Stimulated activated effector memory CD8-positive, alpha-beta T cell treated with anti-CD3 and anti-CD28 coated beads, Interleukin-12 subunit alpha, Interleukin-12 subunit beta, amount 100 ng/mL, for 72 hours (primary cell): ENCODE results near the gene APBA2.

Experiments
- ATAC-seq: fragments of 150-1000 bp; cut with Tn5 transposase; 2 replicates; pipeline ENCODE4 v1.10.0; 2021
- DNase-seq, 2 donors: peaks; one replicate each; pipeline ENCODE4 v3.0.0; 2021 to 2022; ENCODE audit warnings: low spot score in 2 of 2
- H3K27ac Mint-ChIP-seq: one replicate; pipeline ENCODE4 v1.8.0; 2022; ENCODE audit warnings: mild to moderate bottlenecking, mixed read lengths
- H3K36me3 Mint-ChIP-seq: one replicate; pipeline ENCODE4 v1.8.0; 2022; ENCODE audit warnings: mild to moderate bottlenecking, mixed read lengths
- H3K4me1 Mint-ChIP-seq: one replicate; pipeline ENCODE4 v1.8.0; 2022; ENCODE audit warnings: mixed read lengths
- H3K4me3 Mint-ChIP-seq: one replicate; pipeline ENCODE4 v1.8.0; 2022; ENCODE audit warnings: mild to moderate bottlenecking, mixed read lengths
- H3K9me3 Mint-ChIP-seq: one replicate; pipeline ENCODE4 v1.8.0; 2022; ENCODE audit warnings: mixed read lengths

Gene APBA2

DNA sequence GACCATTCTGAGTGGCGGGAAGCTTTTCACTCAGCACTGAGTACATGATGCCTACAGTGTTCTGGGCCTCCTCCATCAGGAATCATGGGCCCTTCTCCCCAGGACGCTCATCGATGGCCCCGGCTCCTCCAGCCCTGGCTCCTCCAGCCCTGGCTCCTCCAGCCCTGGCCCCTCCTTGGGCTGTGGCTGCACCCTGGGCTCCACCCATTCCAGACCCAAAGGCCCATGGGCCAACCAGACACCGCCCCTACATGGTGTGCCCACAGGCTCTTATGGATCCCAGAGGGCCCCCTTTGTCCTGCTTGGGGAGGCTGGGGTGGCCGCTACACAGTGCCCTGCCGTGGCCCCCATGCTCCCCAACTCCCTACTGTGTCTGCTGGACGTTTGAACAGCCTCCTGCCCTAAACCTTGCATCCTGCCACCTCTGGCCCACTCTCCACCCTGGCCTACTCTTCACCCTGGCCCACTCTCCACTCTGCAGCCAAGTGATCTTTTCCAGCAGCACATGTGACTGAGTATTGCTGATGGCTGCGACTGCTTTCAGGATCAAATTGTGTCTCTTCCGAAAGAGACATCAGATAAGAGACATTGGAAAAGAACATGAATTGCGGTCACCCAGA, 57.9 kb downstream of the APBA2 start:
- Mint-ChIP-seq H3K36me3 (no peaks in the 10 kb centered on the region), H3K4me1 (peaks cover 63% of the 10 kb centered on the region)
- ATAC-seq: no peak

GRCh38 chr15:28944286-28944685, 58.5 kb downstream of the APBA2 start:
- Mint-ChIP-seq H3K36me3 (no peaks in the 10 kb centered on the region), H3K4me1 (peaks cover 63% of the 10 kb centered on the region), H3K27ac (no peak overlapping the region), H3K9me3 (peaks cover 3% of the 10 kb centered on the region), H3K4me3 (no peak overlapping the region)
- DNase-seq (no peak), ATAC-seq (no peak)

More for the DNA sequence above, 57.9 kb downstream of the APBA2 start:
- Mint-ChIP-seq H3K4me3 (no peak overlapping the region), H3K9me3 (peaks cover 3% of the 10 kb centered on the region), H3K27ac (no peak overlapping the region)
- DNase-seq: no peak

DNA sequence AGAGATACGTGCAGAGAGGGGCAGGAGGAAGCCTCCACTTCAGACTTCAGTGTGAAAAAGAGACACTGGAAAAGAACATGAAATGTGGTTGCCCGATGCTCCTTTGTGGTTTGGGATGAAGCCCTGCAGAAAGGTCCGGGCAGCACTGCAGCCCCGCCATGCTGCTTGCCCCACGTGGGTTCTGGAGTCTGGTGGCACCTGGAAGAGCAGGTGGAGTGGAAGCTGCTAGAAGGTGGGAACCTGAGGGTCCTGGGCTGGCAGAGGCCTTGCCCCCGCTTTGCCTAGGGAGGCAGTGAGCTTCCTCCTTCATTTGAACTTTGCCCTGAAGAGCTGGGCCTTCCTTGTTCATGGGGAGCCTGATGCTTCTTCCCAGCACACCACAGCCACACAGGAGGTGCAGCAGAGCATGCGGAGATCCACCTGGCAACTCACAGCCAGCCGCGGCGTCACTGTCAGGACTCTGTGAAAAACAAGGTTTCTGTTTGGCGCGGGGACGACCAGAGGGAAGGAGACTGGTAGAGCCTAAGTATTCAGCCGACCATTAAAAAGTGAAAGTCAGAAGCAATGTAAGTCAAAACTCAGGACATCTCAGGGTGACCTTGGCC, 59.0 kb downstream of the APBA2 start:
- no peak overlapping the region for H3K4me3 Mint-ChIP-seq
- ATAC-seq: no peak

GRCh38 chr15:28945626-28946230, 60.0 kb downstream of the APBA2 start:
- ATAC-seq (no peak), DNase-seq (no peak)
- no peaks in the 10 kb centered on the region for H3K36me3 Mint-ChIP-seq
- H3K9me3 Mint-ChIP-seq: no peaks in the 10 kb centered on the region
- no peak overlapping the region for H3K4me3 Mint-ChIP-seq
- H3K4me1 Mint-ChIP-seq: peaks cover 62% of the 10 kb centered on the region
- H3K27ac Mint-ChIP-seq: no peak overlapping the region

More for the DNA sequence above, 59.0 kb downstream of the APBA2 start:
- Mint-ChIP-seq H3K36me3 (no peaks in the 10 kb centered on the region), H3K9me3 (no peaks in the 10 kb centered on the region), H3K4me1 (peaks cover 60% of the 10 kb centered on the region), H3K27ac (no peak overlapping the region)
- no peak for DNase-seq

DNA sequence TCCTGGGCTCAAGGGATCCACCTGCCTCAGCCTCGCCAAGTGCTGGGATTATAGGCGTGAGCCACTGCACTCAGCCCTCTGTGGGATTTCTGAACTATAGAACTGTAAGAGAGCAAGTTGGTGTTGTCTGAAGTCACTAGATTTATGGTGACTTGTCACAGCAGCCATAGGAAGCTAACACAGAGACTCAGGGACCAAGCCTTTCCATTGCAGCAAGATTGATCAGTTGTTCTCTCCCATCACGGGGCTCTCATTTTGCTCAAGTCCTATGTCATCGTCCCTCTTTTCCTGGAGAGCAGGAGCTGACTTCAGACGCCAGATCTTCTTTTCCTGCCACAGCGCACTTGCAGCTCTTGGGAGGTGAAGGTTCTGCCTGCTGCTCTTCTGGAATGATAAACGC, 61.0 kb downstream of the APBA2 start:
- no peak for ATAC-seq
- Mint-ChIP-seq H3K27ac (no peak overlapping the region), H3K4me1 (peaks cover 54% of the 10 kb centered on the region), H3K36me3 (no peaks in the 10 kb centered on the region), H3K9me3 (no peaks in the 10 kb centered on the region), H3K4me3 (no peak overlapping the region)
- no peak for DNase-seq

- DNase-seq (no peak), ATAC-seq (no peak)
- Mint-ChIP-seq H3K36me3 (no peaks in the 10 kb centered on the region), H3K4me3 (no peak overlapping the region), H3K9me3 (no peaks in the 10 kb centered on the region), H3K27ac (no peak overlapping the region), H3K4me1 (peaks cover 50% of the 10 kb centered on the region)
Observed at GRCh38 chr15:28947221-28947674, 61.5 kb downstream of the APBA2 start.

- DNase-seq: no peak
- no peak for ATAC-seq
- Mint-ChIP-seq H3K4me1 (peaks cover 42% of the 10 kb centered on the region), H3K9me3 (no peaks in the 10 kb centered on the region), H3K27ac (no peak overlapping the region), H3K4me3 (peak overlapping the region; percentile 30), H3K36me3 (no peaks in the 10 kb centered on the region)
Observed at GRCh38 chr15:28948036-28948435, 62.3 kb downstream of the APBA2 start.

- Mint-ChIP-seq H3K9me3 (no peaks in the 10 kb centered on the region), H3K4me3 (no peak overlapping the region), H3K36me3 (no peaks in the 10 kb centered on the region), H3K4me1 (peaks cover 54% of the 10 kb centered on the region), H3K27ac (no peak overlapping the region)
- DNase-seq: no peak
- no peak for ATAC-seq
Observed at GRCh38 chr15:28950916-28951315, 65.1 kb downstream of the APBA2 start.

DNA sequence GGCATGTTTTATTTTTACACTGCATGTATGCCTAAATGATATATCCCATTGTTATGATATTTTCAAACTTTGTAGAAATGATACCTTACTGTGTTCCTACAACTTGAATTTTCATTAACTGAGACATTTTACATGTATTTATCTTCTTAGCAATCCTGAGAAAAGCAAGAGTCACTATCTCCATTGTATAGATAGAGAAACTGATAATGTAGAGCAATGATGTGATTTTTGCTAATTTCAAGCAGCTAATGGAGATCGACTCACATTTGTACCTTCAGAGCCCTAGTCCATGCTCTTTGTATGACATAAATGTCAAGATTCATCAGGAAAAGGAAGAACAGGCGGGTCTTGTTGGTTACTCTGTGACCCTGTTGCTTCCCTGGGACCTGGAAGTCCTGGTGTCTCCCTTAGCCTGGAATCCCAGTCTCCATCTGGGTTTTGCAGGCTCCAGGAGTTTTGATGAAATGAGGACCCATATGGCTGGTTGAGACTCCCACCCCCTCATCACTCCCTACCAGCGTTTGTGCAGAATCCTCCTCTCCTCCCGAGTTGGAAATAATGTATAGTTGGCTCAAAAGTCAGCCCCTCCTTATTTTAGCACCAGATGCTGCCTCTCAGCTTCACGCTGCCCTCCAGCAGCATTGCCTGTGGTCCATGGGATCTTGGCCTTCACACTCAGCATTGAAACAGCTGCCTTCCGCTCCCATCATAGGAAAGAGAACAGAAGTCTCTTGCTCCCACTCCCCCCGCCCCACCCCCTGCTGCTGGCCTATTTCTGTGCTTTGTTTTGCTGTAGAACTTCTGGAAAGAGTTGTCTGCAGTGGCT, 67.1 kb downstream of the APBA2 start:
- peaks cover 55% of the 10 kb centered on the region for H3K4me1 Mint-ChIP-seq

GRCh38 chr15:28953573-28954195, 67.9 kb downstream of the APBA2 start:
- DNase-seq: no peak
- ATAC-seq: no peak
- no peaks in the 10 kb centered on the region for H3K36me3 Mint-ChIP-seq
- H3K4me3 Mint-ChIP-seq: no peak overlapping the region
- H3K9me3 Mint-ChIP-seq: no peaks in the 10 kb centered on the region
- peaks cover 47% of the 10 kb centered on the region for H3K4me1 Mint-ChIP-seq
- no peak overlapping the region for H3K27ac Mint-ChIP-seq

More for the DNA sequence above, 67.1 kb downstream of the APBA2 start:
- ATAC-seq (no peak), DNase-seq (no peak)
- H3K4me3 Mint-ChIP-seq: no peak overlapping the region
- H3K27ac Mint-ChIP-seq: no peak overlapping the region
- no peaks in the 10 kb centered on the region for H3K9me3 Mint-ChIP-seq
- no peaks in the 10 kb centered on the region for H3K36me3 Mint-ChIP-seq

DNA sequence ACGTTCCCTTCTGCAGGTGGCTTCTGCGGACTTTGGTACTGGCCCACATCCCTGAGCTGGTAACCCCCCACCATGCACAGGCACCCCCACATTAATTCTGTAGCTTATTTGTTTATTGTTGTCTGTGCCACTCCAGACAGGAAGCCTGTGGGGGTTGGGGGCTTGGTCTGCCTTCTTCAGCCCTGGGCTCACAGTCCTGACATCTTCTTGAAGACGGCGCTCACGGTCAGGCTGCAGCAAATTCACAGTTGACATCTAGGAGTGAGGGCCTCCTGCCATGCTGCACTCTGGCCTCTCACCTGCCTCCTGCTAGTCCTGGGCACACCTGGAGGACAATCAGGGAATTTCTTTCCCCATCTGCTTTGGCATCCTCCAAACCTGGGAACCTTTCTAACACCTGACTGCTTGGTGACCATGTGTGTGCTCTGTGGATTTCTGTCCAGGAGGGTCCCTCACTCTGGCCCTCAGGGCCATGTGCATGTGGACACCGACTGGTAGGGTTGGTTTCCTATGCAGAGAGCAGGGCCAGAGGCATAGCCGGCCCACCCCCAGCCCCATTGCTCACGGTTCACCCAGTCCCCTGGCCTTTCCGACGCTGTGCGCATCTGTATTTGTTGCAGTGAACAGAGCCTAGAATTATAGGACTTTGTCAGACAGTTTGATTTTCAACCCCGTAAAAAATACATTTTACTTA, 68.8 kb downstream of the APBA2 start:
- H3K9me3 Mint-ChIP-seq: no peaks in the 10 kb centered on the region
- DNase-seq (no peak), ATAC-seq (no peak)
- H3K36me3 Mint-ChIP-seq: no peaks in the 10 kb centered on the region
- H3K27ac Mint-ChIP-seq: peak overlapping the region; percentile 38
- peaks cover 40% of the 10 kb centered on the region for H3K4me1 Mint-ChIP-seq
- H3K4me3 Mint-ChIP-seq: no peak overlapping the region

DNA sequence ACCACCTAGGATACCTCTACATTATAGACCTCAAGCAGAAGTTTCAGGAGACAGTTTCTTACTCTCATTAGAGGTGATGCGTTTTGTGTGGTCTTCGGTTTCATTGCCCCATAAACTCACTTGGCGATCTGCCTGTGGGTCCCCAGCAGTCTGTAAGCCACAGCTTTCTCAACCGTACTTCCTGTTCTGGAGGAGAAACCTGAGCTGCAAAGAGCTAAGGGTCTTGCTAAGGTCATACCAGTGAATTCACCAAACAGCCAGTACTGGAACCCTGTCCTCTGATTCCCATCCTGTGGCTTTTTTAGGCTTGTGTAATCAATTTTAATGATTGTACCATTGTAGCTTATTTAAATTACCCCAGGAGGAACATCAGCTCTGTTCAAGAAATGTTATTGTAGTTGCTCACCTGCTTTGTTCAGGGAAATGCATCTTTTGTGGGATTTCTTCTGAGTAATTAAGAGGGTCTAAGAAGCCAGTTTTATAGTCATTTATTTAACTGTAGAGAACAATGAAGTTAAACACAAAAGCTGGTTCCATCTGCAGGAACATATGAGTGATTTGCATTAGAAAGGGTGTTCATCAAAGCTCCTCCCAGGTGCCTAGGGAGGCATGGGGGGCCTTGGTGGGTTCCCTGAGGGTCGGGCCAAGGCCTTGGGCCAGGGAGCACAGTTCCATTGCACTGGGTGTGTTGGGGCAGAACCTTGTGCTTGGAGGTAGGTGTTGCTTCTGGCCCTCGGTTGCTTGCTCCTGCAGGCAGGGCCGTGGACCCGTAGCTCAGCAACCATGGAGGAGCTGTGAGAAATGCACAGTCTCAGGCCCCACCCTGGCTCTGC, 69.6 kb downstream of the APBA2 start:
- H3K27ac Mint-ChIP-seq: no peak overlapping the region
- H3K4me3 Mint-ChIP-seq: no peak overlapping the region
- H3K9me3 Mint-ChIP-seq: no peaks in the 10 kb centered on the region
- no peaks in the 10 kb centered on the region for H3K36me3 Mint-ChIP-seq
- peak; percentile 66 for ATAC-seq
- peaks cover 34% of the 10 kb centered on the region for H3K4me1 Mint-ChIP-seq
- DNase-seq: peak in 1 of 2 donors; percentile 47

DNA sequence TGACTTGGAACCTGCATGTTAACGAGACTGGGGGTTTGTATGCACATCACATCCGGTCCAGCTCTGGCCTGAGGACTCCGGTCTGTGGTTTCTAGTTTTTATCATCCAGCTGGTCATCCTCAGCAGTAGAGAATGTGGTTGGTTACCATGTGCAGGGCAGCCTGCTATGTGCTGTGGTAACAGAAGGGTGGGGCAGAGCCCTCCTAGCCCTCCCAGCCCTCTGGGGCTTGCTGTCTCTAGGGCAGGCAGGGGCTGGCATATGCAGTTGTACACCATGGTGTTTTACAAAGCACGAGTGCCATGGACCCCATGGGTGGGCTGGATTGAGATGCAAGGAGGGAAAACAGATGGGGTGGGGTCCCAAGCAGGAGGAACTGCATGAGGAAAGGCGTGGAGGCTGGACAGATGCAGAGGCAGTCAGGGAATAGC, 70.2 kb downstream of the APBA2 start:
- no peak overlapping the region for H3K4me3 Mint-ChIP-seq

DNA sequence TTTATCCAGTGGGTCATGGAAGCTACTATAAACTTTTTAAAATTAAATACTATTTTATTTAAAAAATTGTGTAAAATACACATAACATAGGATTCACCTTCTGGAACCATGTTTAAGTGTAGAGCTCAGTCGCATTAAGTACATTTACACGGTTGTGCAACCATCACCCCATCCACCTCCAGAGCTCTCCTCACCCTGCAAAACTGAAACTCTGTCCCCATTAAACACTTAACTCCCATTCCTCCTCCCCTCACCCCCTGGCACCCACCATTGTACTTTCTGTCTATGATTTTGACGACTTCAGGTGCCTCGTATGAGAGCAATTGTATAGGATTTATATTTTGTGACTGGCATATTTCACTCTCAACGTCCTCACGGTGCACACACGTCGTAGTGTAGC, 70.7 kb downstream of the APBA2 start:
- ATAC-seq: no peak
- Mint-ChIP-seq H3K27ac (no peak overlapping the region), H3K36me3 (no peaks in the 10 kb centered on the region), H3K9me3 (no peaks in the 10 kb centered on the region), H3K4me1 (peaks cover 34% of the 10 kb centered on the region), H3K4me3 (no peak overlapping the region)
- peak in 1 of 2 donors; percentile 32 for DNase-seq

More for the DNA sequence above, 70.2 kb downstream of the APBA2 start:
- DNase-seq: peak in 1 of 2 donors; percentile 42
- Mint-ChIP-seq H3K4me1 (peaks cover 34% of the 10 kb centered on the region), H3K9me3 (no peaks in the 10 kb centered on the region), H3K36me3 (no peaks in the 10 kb centered on the region), H3K27ac (no peak overlapping the region)
- ATAC-seq: peak; percentile 30
